T follicular helper cell (primary cell): ENCODE results near the gene SLC12A4.
"Not testable (repeated sequence)": the region's sequence is repeated elsewhere in the genome, so short reads cannot be mapped to it uniquely, and the experiment has no call there.

Experiments
- DNase-seq: peaks from one replicate; pipeline ENCODE4 v3.0.0-alpha.2; 2020; ENCODE audit warnings: low read depth

SLC12A4 gene

GRCh38 chr16:67987460-67988160, 19.2 kb upstream of the SLC12A4 start:
- no peak for DNase-seq

GRCh38 chr16:67986949-67987348, 18.5 kb upstream of the SLC12A4 start:
- no peak for DNase-seq

- no peak for DNase-seq
These were observed 13.7 kb upstream of the SLC12A4 start for GRCh38 chr16:67982011-67982696.

- no peak for DNase-seq
These were observed 11.7 kb upstream of the SLC12A4 start, which contains the start of gene DPEP3 for GRCh38 chr16:67979955-67980678. Gene DPEP3, minus strand, starts transcription at chr16:67980499. Its CDS starts 119 bp downstream, at chr16:67980380.

- no peak for DNase-seq
These were observed 9.2 kb upstream of the SLC12A4 start for GRCh38 chr16:67977469-67978227.

- no peak for DNase-seq
These were observed 8.6 kb upstream of the SLC12A4 start for GRCh38 chr16:67977005-67977404.

- no peak for DNase-seq
These were observed 7.8 kb upstream of the SLC12A4 start for GRCh38 chr16:67976205-67976604.

- DNase-seq, result no peak
These were observed 7.1 kb upstream of the SLC12A4 start for GRCh38 chr16:67975321-67976105.

GRCh38 chr16:67972285-67972684, 3.8 kb upstream of the SLC12A4 start:
- not testable (repeated sequence) for DNase-seq

GRCh38 chr16:67971111-67971510, 2.7 kb upstream of the SLC12A4 start:
- no peak for DNase-seq

GRCh38 chr16:67969254-67970039, 1.0 kb upstream of the SLC12A4 start:
- DNase-seq, result no peak

GRCh38 chr16:67967958-67968399, 458 bp downstream of the SLC12A4 start:
- peak; percentile 7 for DNase-seq

- DNase-seq, result no peak
These were observed 1.1 kb downstream of the SLC12A4 start for GRCh38 chr16:67967183-67967957.

- no peak for DNase-seq
These were observed 1.8 kb downstream of the SLC12A4 start for GRCh38 chr16:67966549-67967182.

GRCh38 chr16:67965668-67966548, 2.5 kb downstream of the SLC12A4 start:
- DNase-seq, result no peak

GRCh38 chr16:67964477-67965131, 3.8 kb downstream of the SLC12A4 start:
- no peak for DNase-seq

- no peak for DNase-seq
These were observed 4.6 kb downstream of the SLC12A4 start for GRCh38 chr16:67963662-67964321.
